ENCODE results near the gene NIPAL3.

DNA sequence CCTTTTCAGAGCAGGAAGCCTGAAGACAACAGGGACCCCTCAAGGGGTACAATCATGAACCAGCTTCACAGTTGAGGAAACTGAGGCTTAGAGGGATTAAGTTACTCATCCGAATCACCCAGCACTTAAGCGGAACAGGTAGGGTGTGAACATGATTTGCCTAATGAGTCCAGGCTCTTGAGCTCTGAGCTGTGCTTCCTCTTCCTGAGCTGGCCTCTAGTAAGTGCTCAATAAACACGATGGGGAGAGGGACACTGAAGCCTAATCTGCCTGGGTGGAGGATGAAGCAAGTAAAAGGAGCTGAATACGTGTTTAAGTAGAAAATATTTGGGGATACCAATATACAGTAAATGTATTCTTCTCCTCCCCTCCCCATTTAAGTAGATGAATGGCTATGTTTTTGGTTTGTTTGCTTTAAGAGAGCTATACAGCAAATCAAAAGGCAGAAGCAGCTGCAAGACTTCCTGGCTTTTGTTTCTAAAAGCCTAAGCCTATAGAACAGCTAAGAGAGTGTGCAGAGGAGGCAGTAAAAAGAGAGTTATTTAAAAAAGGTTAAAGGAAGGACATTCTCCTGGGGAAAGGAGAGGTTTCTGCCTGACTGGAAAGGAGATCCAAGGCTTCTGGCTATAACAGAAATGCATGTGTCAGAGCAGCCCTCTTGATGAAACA lies 22.5 kb upstream of the NIPAL3 start:
- TF ChIP-seq CTCF (conservative IDR thresholded peaks at IDR 0.05; ENCODE audit: low read depth, low read length): no peak
- TF ChIP-seq EZH2 (IDR thresholded peaks at IDR 0.05; ENCODE audit: borderline replicate concordance, low read depth, low read length, poor library complexity, severe bottlenecking): no peak
